Right cardiac atrium (tissue), 5 donors: ENCODE measurements around the gene SCAPER. TPM values are rescaled to one million over a fixed set of nuclear protein-coding genes. Genes with fewer than 3 reads are reported as not detected.

Experiments used
- ATAC-seq, 2 donors: fragments of 200-7000 bp; cut with Tn5 transposase; one replicate each; pipeline versions ENCODE4 v1.8.0 to v1.9.1; 2020; ENCODE audit warnings: moderate library complexity in 2 of 2, mild to moderate bottlenecking in 1 of 2
- DNase-seq, 3 donors: peaks; one replicate each; pipeline ENCODE4 v3.0.0-alpha.2; 2020
- H3K27ac ChIP-seq: one replicate; pipeline ENCODE4 v1.5.1; 2013; ENCODE audit warnings: mild to moderate bottlenecking, low read length, control low read depth, moderate library complexity
- H3K27me3 ChIP-seq: one replicate; pipeline ENCODE4 v1.6.1; 2013; ENCODE audit not compliant: control insufficient read depth, insufficient read depth
- H3K4me1 ChIP-seq: one replicate; pipeline ENCODE4 v1.6.1; 2013; ENCODE audit warnings: low read length; ENCODE audit not compliant: control insufficient read depth, insufficient read depth
- H3K4me3 ChIP-seq: one replicate; pipeline ENCODE4 v1.5.1; 2013; ENCODE audit warnings: low read length, control low read depth
- H3K9me3 ChIP-seq: one replicate; pipeline ENCODE4 v1.6.1; 2013; ENCODE audit warnings: low read length; ENCODE audit not compliant: control insufficient read depth
- WGBS: extraction: QIAGEN DNeasy Blood & Tissue Kit; methylation state at CpG from one replicate; pipeline ENCODE4 v1.1.7; 2013; 5-methylcytosine and 5-hydroxymethylcytosine counted together
- intact Hi-C, 4 donors: fragments of 100-400 bp; cut with DNase I; formaldehyde crosslinking; loops; one replicate each; pipeline versions ENCODE4 v1.11.0 to v1.14.0; 2022 to 2023
- polyA plus RNA-seq: library from polyadenylated mRNA; stranded (reverse); fragments of 200-250 nt; gene quantifications from one replicate; pipeline ENCODE4 v1.2.3, GENCODE V29; 2013
- total RNA-seq, 4 donors: library from RNA; stranded (reverse); fragmentation: NEBNext Ultra II Directional; extraction: Animal tissue kit (Norgen Biotek cat#: 25700); gene quantifications; one replicate each; pipeline ENCODE4 v1.2.1, GENCODE V29; 2021
- donor health status: healthy with polysubstance abuse.
- donor health status: DM: no; HTN: yes; CAD: no.
- donor health status: DM: no; HTN: no; CAD: no.
- donor health status: DM: no; HTN: yes; CAD: no; lungs with severe emphysema.
- donor health status: DM: yes; HTN: yes; CAD: no.

The SCAPER gene
- total and polyA plus RNA-seq, 5 donors: 16.3 to 43.5 (median 36.3) TPM

- Histone ChIP-seq H3K27me3 (no peaks in the 10 kb centered on the region), H3K4me3 (no peak overlapping the region), H3K9me3 (no peaks in the 10 kb centered on the region), H3K27ac (no peak overlapping the region), H3K4me1 (no peaks in the 10 kb centered on the region)
- intact Hi-C loops: no loop called here
- WGBS: 87% methylated on average over 2 of the region's 2 CpGs
- DNase-seq: no peak
- ATAC-seq: no peak
Observed at GRCh38 chr15:76483752-76484151, 421.4 kb downstream of the SCAPER start.

DNA sequence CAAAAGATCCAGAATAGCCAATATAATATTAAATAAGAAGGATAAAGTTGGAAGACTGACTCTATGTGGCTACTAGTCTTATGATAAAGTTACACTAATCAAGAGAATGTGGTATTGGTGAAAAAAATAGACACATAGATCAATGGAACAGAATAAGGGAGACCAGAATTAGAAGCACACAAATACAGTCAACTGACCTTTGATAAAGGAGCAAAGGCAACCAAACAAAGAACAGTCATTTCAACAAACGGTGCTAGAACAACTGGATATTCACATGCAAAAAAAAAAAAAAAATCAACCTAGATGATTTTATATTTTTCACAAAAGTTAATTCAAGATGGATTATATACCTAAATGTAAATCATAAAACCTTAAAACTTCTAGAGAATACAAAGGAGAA, 422.1 kb downstream of the SCAPER start:
- 82% methylated on average over 1 of the region's 1 CpG for WGBS
- no peaks in the 10 kb centered on the region for H3K9me3 ChIP-seq
- ATAC-seq (no peak), DNase-seq (no peak)
- no peak overlapping the region for H3K27ac ChIP-seq
- no peaks in the 10 kb centered on the region for H3K27me3 ChIP-seq
- no peaks in the 10 kb centered on the region for H3K4me1 ChIP-seq
- intact Hi-C loops: no loop called here
- H3K4me3 ChIP-seq: no peak overlapping the region

DNA sequence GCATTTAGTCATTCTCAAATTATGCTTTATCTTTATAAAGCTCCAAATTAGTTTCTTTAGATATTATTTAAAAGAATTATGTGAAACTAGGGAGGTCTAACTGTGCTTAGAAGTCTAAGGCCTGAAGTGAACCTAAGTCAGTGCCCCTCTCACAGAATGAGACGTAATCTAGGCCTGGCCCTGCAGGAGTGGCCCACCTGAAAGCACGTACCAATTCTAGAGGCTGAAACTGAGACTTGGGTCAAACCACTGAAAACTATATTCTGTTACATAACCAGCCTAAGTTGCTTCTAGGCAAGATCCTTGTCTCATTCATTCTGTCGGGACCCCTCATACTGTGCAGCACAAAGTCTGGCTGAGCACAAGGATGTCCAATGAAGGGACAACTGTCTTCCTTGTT, 424.9 kb downstream of the SCAPER start:
- 95% methylated on average over 3 of the region's 3 CpGs for WGBS
- intact Hi-C loops: no loop called here
- no peak overlapping the region for H3K27ac ChIP-seq
- no peaks in the 10 kb centered on the region for H3K27me3 ChIP-seq
- no peaks in the 10 kb centered on the region for H3K4me1 ChIP-seq
- ATAC-seq (no peak), DNase-seq (no peak)
- no peaks in the 10 kb centered on the region for H3K9me3 ChIP-seq
- H3K4me3 ChIP-seq: no peak overlapping the region

DNA sequence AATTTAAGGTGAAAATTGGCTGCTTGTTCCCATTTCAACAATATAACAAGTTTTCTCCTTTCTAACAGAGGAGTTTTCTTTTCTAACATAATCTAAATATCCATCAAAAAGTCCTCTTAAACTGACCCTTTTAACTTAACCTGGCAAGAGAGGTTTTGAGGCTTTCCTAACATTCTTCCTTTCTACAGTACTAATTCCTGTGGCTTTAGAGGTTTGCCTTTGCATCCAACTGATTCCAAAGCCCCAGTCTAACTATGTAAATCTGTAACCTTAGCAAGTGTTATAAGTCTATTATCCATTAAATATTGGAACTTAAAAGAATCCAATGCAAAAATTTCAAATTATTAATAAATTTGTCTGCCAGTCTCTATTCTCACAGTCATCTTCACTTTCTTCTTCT, 434.4 kb downstream of the SCAPER start:
- Histone ChIP-seq H3K9me3 (no peaks in the 10 kb centered on the region), H3K27ac (no peak overlapping the region), H3K4me3 (no peak overlapping the region), H3K27me3 (no peaks in the 10 kb centered on the region), H3K4me1 (no peaks in the 10 kb centered on the region)
- intact Hi-C loops: no loop called here
- DNase-seq: no peak
- no peak for ATAC-seq

DNA sequence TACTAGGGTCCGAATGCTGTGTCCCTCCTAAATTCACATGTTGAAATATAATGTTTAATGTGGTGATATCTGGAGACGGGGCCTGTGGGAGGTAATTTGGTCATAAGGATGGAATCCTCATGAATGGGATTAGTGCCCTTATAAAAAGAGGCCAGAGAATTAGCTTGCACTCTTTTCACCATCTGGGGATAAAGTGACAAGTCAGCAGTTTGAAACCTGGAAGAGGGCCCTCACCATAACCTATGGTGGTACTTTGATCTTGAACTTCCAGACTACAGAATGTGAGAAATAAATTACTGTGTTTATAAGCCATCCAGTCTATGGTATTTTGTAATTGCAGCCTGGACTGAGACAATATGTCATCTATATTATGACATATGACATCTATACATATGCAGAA, 436.4 kb downstream of the SCAPER start:
- Histone ChIP-seq H3K4me3 (no peak overlapping the region), H3K27me3 (no peaks in the 10 kb centered on the region), H3K27ac (no peak overlapping the region), H3K4me1 (no peaks in the 10 kb centered on the region), H3K9me3 (no peaks in the 10 kb centered on the region)
- 96% methylated on average over 2 of the region's 2 CpGs for WGBS
- intact Hi-C loops: no loop called here
- DNase-seq: no peak
- ATAC-seq: no peak

DNA sequence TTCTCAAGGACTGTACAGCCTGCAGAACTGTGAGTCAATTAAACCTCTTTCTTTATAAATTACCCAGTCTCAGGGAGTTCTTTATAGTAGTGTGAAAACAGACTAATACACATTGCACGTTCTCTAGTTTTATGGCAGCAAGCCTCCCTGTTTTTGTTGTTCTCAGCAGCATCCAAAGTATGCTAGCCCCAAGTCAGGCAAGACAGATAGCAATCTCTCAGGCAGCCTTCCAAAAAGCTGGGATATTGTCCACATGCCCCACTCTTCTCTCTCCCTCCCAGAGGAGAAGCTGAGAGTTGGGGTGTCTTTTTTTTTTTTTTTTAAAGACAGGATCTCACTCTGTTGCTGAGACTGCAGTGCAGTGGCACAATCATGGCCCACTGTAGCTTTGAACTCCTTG, 438.0 kb downstream of the SCAPER start:
- Histone ChIP-seq H3K4me1 (no peaks in the 10 kb centered on the region), H3K9me3 (no peaks in the 10 kb centered on the region), H3K4me3 (no peak overlapping the region), H3K27ac (no peak overlapping the region), H3K27me3 (no peaks in the 10 kb centered on the region)
- DNase-seq: no peak
- 84% methylated on average over 1 of the region's 1 CpG for WGBS
- intact Hi-C loops: no loop called here
- ATAC-seq: no peak

GRCh38 chr15:76465728-76466127, 439.4 kb downstream of the SCAPER start:
- no peak for ATAC-seq
- DNase-seq: no peak
- no peaks in the 10 kb centered on the region for H3K9me3 ChIP-seq
- no peak overlapping the region for H3K27ac ChIP-seq
- intact Hi-C loops: no loop called here
- WGBS: 98% methylated on average over 1 of the region's 1 CpG
- no peaks in the 10 kb centered on the region for H3K27me3 ChIP-seq
- H3K4me3 ChIP-seq: no peak overlapping the region
- no peaks in the 10 kb centered on the region for H3K4me1 ChIP-seq

- H3K4me3 ChIP-seq: no peak overlapping the region
- no peaks in the 10 kb centered on the region for H3K27me3 ChIP-seq
- 93% methylated on average over 2 of the region's 2 CpGs for whole genome bisulfite sequencing
- no peak for DNase-seq
- H3K27ac ChIP-seq: no peak overlapping the region
- H3K4me1 ChIP-seq: no peaks in the 10 kb centered on the region
- intact Hi-C loops: no loop called here
- ATAC-seq: no peak
- H3K9me3 ChIP-seq: no peaks in the 10 kb centered on the region
Observed at GRCh38 chr15:76464247-76464646, 440.9 kb downstream of the SCAPER start.

DNA sequence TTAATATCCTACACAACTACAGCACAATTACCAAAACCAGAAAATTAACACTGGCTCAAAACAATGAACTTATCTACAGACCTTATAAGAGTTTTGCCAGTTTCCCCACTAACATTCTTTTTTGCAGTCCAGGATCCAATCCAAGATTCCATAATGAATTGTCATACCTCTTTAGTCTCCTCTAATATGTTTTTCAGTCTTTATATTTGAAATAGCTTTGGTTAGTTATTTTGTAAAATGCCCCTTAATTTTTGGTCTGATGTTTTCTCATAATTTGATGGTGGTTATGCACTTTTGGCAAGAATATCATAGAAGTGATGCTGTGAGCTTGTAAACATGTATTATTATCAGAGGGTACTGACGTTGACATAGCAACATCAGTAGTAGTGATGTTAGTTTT, 444.3 kb downstream of the SCAPER start:
- no peak for ATAC-seq
- WGBS: 92% methylated on average over 1 of the region's 1 CpG

GRCh38 chr15:76460347-76460746, 444.8 kb downstream of the SCAPER start:
- no peak for DNase-seq
- H3K27ac ChIP-seq: no peak overlapping the region
- no peaks in the 10 kb centered on the region for H3K4me1 ChIP-seq
- intact Hi-C loops: no loop called here
- H3K4me3 ChIP-seq: no peak overlapping the region
- 99% methylated on average over 3 of the region's 3 CpGs for WGBS
- H3K9me3 ChIP-seq: no peaks in the 10 kb centered on the region
- no peaks in the 10 kb centered on the region for H3K27me3 ChIP-seq
- ATAC-seq: no peak

More for the DNA sequence above, 444.3 kb downstream of the SCAPER start:
- no peak for DNase-seq
- Histone ChIP-seq H3K4me1 (no peaks in the 10 kb centered on the region), H3K9me3 (no peaks in the 10 kb centered on the region), H3K27ac (no peak overlapping the region), H3K4me3 (no peak overlapping the region), H3K27me3 (no peaks in the 10 kb centered on the region)
- intact Hi-C loops: no loop called here

GRCh38 chr15:76451540-76451939, 453.6 kb downstream of the SCAPER start:
- intact Hi-C loops: no loop called here
- WGBS: 54% methylated on average over 1 of the region's 1 CpG

DNA sequence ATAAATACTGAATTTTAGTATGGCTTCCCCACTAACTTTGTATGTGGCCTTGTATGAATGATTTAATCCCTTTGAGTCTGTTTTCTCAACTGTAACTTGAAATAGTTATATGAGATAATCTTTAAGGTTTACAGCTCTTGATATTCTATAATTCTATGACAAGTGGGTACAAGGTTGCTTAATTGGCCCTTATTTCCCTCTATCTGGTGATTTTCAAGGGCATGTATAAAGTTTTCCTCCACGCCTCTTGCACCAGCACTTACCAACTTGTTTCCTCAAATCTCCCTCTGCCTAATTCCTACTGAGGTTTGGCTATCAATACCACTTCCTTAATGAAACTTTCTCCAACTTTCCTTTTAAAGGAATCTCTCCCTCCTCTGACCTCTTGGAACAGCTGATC, 455.7 kb downstream of the SCAPER start:
- 88% methylated on average over 1 of the region's 1 CpG for WGBS
- no peak overlapping the region for H3K27ac ChIP-seq
- no peak overlapping the region for H3K4me3 ChIP-seq
- no peaks in the 10 kb centered on the region for H3K4me1 ChIP-seq
- DNase-seq (no peak), ATAC-seq (no peak)
- H3K27me3 ChIP-seq: no peaks in the 10 kb centered on the region
- intact Hi-C loops: no loop called here
- H3K9me3 ChIP-seq: no peaks in the 10 kb centered on the region

More at GRCh38 chr15:76451540-76451939, 453.6 kb downstream of the SCAPER start:
- no peak overlapping the region for H3K4me3 ChIP-seq
- no peaks in the 10 kb centered on the region for H3K9me3 ChIP-seq
- ATAC-seq (no peak), DNase-seq (no peak)
- no peak overlapping the region for H3K27ac ChIP-seq
- H3K27me3 ChIP-seq: no peaks in the 10 kb centered on the region
- no peaks in the 10 kb centered on the region for H3K4me1 ChIP-seq
